ENCODE data around the gene BHLHE41. TPM values are rescaled to one million over a fixed set of nuclear protein-coding genes. Genes with fewer than 3 reads are reported as not detected.
A peak's percentile ranks its signal among the peaks of the same experiment; 100 is the strongest.

The BHLHE41 gene
- total and polyA plus RNA-seq, 2 of the 4 experiments (the other 2 are of a cell fraction): 0.72 to 3.8 TPM

- POLR2A ChIA-PET (ENCODE audit: unreplicated experiment): no interaction called here
- H2AK5ac ChIP-seq (ENCODE audit: low read depth, low read length): no peak overlapping the region
These were observed 5.3 kb downstream of the BHLHE41 start for GRCh38 chr12:26119391-26119989.

More at GRCh38 chr12:26119391-26119989, 5.3 kb downstream of the BHLHE41 start:
- H3K27ac ChIP-seq (ENCODE audit: insufficient read depth, low read length): no peak overlapping the region
- H3K9me3 ChIP-seq (ENCODE audit: control insufficient read depth, insufficient read depth, low read length): no peaks in the 10 kb centered on the region
- dilution Hi-C loops (cut with HindIII; ENCODE audit: low sequenced_read_pairs, unreplicated experiment) (no loop called here), in situ Hi-C loops (cut with MboI; ENCODE audit: low sequenced_read_pairs) (no loop called here), intact Hi-C loops (cut with micrococcal nuclease) (loop anchor here (1.0 to 5.0 kb wide), 4 partner anchors 353 to 581 kb away; no protein-coding TSS in a partner anchor)
- H4K91ac ChIP-seq (ENCODE audit: insufficient read depth, low read depth, low read length): no peak overlapping the region
- no peak overlapping the region for H3K18ac ChIP-seq (ENCODE audit: low read depth, low read length)
- no peak overlapping the region for H3K56ac ChIP-seq (ENCODE audit: extremely low read depth, insufficient read depth, low read length)
- H3K4me1 ChIP-seq (ENCODE audit: control insufficient read depth, insufficient read depth, low read length): no peaks in the 10 kb centered on the region
- H4K20me1 ChIP-seq (ENCODE audit: insufficient read depth, low read length): no peaks in the 10 kb centered on the region
- no peak overlapping the region for H4K8ac ChIP-seq (ENCODE audit: low read depth in 2 of 2, low read length in 2 of 2)
- no peak overlapping the region for H3K4me2 ChIP-seq (ENCODE audit: low read depth, low read length)
- DNase-seq (peak; percentile 78), ATAC-seq (ENCODE audit: low read depth) (peak; percentile 25; the same call in 1 of the 2 replicates)
- CTCF ChIA-PET: interaction anchor here (0.5 to 3.0 kb wide), 13 partner anchors 10 to 744 kb away, joined by 3 to 12 read pairs (median 4); no protein-coding TSS in a partner anchor
- WGBS, 2 experiments (ENCODE audit: extremely low coverage in 2 of 2, insufficient read length in 1 of 2): no CpG with 5 or more reads among the region's 2 CpGs
- no TSS peak for BruUV-seq (replicated peaks)
- no peak overlapping the region for H3K14ac ChIP-seq (replicated peaks; ENCODE audit: low read depth, low read length)
- no peak overlapping the region for H2AK9ac ChIP-seq (replicated peaks; ENCODE audit: low read depth, low read length, poor library complexity)
- no peak overlapping the region for H3K9ac ChIP-seq (ENCODE audit: low read depth, low read length)
- H3K79me1 ChIP-seq (ENCODE audit: low read depth in 1 of 2, low read length in 2 of 2): no peaks in the 10 kb centered on the region
- H2BK120ac ChIP-seq (ENCODE audit: low read depth, low read length): no peak overlapping the region; the same call in 1 of the 2 replicates
- H3K23ac ChIP-seq (ENCODE audit: low read depth, low read length): no peak overlapping the region
- H2BK20ac ChIP-seq (ENCODE audit: low read depth, low read length): no peak overlapping the region
- no peaks in the 10 kb centered on the region for H3K9me1 ChIP-seq (ENCODE audit: insufficient read depth, low read length)
- no peak overlapping the region for H2AFZ ChIP-seq (replicated peaks; ENCODE audit: low read length, poor library complexity)
- peaks cover 3% of the 10 kb centered on the region for H3K27me3 ChIP-seq (ENCODE audit: control insufficient read depth, insufficient read depth, low read length)
- no peak overlapping the region for H2BK15ac ChIP-seq (ENCODE audit: low read depth, low read length)
- no peak overlapping the region for H3K4ac ChIP-seq (ENCODE audit: low read depth, low read length)
- H3K4me3 ChIP-seq (ENCODE audit: insufficient read depth, low read depth, low read length): no peak overlapping the region
- H3K36me3 ChIP-seq (ENCODE audit: control insufficient read depth, insufficient read depth, low read length): no peaks in the 10 kb centered on the region
- no peak overlapping the region for H4K5ac ChIP-seq (ENCODE audit: low read depth, low read length)
- H2BK5ac ChIP-seq (ENCODE audit: low read depth, low read length, poor library complexity, severe bottlenecking): no peak overlapping the region
- TF ChIP-seq SMC3 (IDR thresholded peaks at IDR 0.05; ENCODE audit: low read depth, low read length) (peak; percentile 85), CTCF (conservative IDR thresholded peaks at IDR 0.05; ENCODE audit: low read depth, low read length) (peak; percentile 69), RAD21 (IDR thresholded peaks at IDR 0.05; ENCODE audit: low read length) (peak; percentile 71), POLR2A (IDR thresholded peaks at IDR 0.05; ENCODE audit: low read depth, low read length) (no peak)
